Cardiac muscle cell (in vitro differentiated cells and primary cell): ENCODE data around the gene DNAJC16. TPM values are rescaled to one million over a fixed set of nuclear protein-coding genes. Genes with fewer than 3 reads are reported as not detected.

Experiments
- DNase-seq, 2 donors: peaks; one replicate each; pipeline versions ENCODE4 v3.0.0 to v3.0.0-alpha.2; 2010 to 2017; ENCODE audit warnings: low read depth in 1 of 2, low spot score in 1 of 2
- H3K27ac ChIP-seq: fragments of 200-600 bp; sonication (generic); 2 replicates; pipeline ENCODE4 v1.5.1; 2016
- H3K27me3 ChIP-seq: fragments of 200-600 bp; sonication (generic); 2 replicates; pipeline ENCODE4 v1.6.0; 2016; ENCODE audit warnings: control low read depth
- H3K36me3 ChIP-seq: fragments of 200-600 bp; sonication (generic); 2 replicates; pipeline ENCODE4 v1.5.1; 2016; ENCODE audit warnings: control low read depth
- H3K4me1 ChIP-seq: fragments of 200-600 bp; sonication (generic); 2 replicates; pipeline ENCODE4 v1.8.1; 2017; ENCODE audit warnings: low read depth, mild to moderate bottlenecking, mixed run types
- H3K4me3 ChIP-seq: fragments of 200-600 bp; sonication (generic); 2 replicates; pipeline ENCODE4 v1.5.1; 2016; ENCODE audit warnings: mild to moderate bottlenecking
- H3K9me3 ChIP-seq: fragments of 200-600 bp; sonication (generic); 2 replicates; pipeline ENCODE4 v1.5.1; 2017; ENCODE audit warnings: low read depth, mild to moderate bottlenecking, control low read depth
- polyA plus RNA-seq: library from polyadenylated mRNA; unstranded; fragments of >200 nt; fragmentation: Nextera tagmentation; extraction: Ambion mirVana; gene quantifications from 2 replicates; pipeline ENCODE4 v1.2.1, GENCODE V29; 2016
- total RNA-seq: library from RNA; depleted of rRNA; stranded (reverse); fragments of >200 nt; gene quantifications from 2 replicates; pipeline ENCODE4 v1.2.3, GENCODE V29; 2016
- TF ChIP-seq, protein P1 (sequence below): IDR thresholded peaks from 2 replicates; pipeline ENCODE4 v1.5.1; 2012; ENCODE audit warnings: low read depth, mild to moderate bottlenecking, low read length

DNAJC16 gene
- total and polyA plus RNA-seq, 2 experiments from 2014 or later, result 9.4 to 17.8 TPM

DNA sequence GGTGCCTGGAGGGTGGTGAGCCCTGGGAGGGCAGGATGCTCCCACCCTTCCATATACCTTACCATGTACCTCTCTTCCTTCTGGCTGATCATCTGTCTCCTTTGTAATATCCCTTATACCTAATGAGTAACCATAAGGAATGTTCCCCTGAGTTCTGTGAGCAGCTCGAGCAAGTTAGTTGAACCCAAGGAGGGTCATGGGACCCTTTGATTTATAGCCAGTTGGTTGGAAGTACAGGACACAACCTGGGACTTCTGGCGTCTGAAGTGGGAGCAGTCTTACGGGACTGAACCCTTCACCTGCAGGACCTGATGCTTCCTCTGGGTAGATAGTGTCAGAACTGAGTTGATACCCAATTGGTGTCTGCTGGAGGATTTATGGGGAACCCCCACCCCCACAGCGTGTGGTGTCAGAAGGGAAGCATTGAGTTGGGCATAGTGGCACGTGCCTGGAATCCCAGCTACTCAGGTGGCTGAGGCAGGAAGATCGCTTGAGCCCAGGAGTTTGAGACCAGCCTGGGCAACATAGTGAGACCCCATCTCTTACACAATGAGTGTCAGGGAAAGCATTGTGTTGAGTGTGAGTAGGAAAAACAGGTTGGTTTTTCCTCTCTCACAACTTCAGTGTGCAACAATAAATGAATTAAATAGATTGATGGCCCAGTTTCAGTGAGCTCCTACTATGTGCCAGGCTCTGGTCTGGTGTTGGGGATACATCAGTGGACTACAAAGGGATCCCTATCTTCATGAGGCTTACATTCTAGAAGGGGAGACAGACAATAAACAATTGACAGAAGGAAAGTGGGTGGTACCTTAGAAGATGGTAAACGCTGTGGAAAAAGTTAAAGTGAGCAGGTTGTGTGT is 16.0 kb downstream of the DNAJC16 start:
- DNase-seq, result no peak
- Histone ChIP-seq H3K4me3 (no peak overlapping the region), H3K27me3 (no peaks in the 10 kb centered on the region), H3K36me3 (peaks cover 46% of the 10 kb centered on the region), H3K9me3 (no peaks in the 10 kb centered on the region), H3K27ac (no peak overlapping the region), H3K4me1 (no peaks in the 10 kb centered on the region)
- TF ChIP-seq, protein P1, sequence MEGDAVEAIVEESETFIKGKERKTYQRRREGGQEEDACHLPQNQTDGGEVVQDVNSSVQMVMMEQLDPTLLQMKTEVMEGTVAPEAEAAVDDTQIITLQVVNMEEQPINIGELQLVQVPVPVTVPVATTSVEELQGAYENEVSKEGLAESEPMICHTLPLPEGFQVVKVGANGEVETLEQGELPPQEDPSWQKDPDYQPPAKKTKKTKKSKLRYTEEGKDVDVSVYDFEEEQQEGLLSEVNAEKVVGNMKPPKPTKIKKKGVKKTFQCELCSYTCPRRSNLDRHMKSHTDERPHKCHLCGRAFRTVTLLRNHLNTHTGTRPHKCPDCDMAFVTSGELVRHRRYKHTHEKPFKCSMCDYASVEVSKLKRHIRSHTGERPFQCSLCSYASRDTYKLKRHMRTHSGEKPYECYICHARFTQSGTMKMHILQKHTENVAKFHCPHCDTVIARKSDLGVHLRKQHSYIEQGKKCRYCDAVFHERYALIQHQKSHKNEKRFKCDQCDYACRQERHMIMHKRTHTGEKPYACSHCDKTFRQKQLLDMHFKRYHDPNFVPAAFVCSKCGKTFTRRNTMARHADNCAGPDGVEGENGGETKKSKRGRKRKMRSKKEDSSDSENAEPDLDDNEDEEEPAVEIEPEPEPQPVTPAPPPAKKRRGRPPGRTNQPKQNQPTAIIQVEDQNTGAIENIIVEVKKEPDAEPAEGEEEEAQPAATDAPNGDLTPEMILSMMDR, result no peak

DNA sequence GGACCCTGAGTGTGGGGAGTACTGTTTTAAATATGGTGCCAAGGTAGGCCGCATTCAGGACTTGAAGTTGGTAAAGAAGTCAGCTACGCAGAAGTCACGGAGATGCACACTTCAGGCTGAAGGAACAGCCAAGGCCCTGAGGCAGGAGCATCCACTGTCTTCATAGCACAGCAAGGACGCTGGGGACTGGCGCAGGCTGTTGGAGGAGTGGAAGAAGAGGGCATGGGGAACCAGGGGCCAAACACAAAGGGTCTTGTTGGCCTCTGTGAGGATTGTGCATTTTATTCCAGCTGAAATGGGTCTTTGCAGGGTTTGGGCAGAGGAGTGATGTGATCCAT is 16.6 kb downstream of the DNAJC16 start:
- H3K27me3 ChIP-seq, result no peaks in the 10 kb centered on the region
- TF ChIP-seq, protein P1, result no peak
- no peak overlapping the region for H3K4me3 ChIP-seq
- DNase-seq, result no peak
- H3K9me3 ChIP-seq, result no peaks in the 10 kb centered on the region
- no peaks in the 10 kb centered on the region for H3K4me1 ChIP-seq
- H3K36me3 ChIP-seq, result peaks cover 50% of the 10 kb centered on the region
- peak overlapping the region; percentile 51 for H3K27ac ChIP-seq

DNA sequence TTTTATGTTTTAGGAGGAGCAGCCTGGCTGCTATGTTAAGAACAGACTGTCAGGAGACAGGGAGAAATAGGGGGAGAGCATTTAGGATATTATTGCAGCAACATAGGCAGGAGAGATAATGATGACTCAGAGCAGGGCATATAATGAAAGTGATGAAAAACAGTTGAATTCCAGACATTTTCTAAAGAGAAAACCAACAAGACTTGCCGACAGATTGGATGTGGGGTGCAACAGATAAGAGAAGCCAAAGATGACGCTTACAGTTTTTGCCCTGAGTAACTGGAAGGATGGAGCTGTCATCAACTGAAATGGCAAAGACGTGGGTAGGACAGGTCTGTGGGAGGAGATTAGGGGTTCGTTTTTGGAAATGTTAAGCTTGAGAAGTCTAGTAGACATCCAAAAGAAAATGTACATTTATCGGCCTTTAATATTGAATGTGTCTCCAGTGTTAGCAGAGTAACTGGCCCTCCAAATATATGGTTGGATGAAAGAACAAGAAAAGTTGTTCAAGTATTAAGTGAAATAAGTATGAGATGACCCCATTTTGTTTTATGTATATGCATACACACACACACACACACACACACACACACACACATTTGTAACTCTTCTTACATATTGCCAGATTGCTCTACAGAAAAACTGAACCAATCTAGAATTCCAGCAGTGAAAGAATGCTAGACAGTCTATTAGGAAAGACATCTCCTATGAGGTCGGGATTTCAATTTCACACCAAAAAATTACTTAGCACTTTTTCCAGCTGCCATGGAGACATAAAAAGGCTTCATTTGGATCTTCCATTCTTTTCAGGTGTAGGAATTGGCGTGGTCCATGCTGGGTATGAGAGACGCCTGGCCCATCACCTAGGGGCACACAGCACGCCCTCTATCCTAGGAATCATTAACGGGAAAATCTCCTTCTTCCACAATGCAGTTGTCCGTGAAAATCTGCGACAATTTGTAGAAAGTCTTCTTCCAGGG is 17.2 kb downstream of the DNAJC16 start:
- Histone ChIP-seq H3K27me3 (no peaks in the 10 kb centered on the region), H3K9me3 (no peaks in the 10 kb centered on the region), H3K4me1 (no peaks in the 10 kb centered on the region), H3K36me3 (peaks cover 51% of the 10 kb centered on the region), H3K4me3 (no peak overlapping the region), H3K27ac (peak overlapping the region; percentile 51)
- peak in 1 of 2 donors; percentile 92 for DNase-seq
- TF ChIP-seq, protein P1, result no peak

DNA sequence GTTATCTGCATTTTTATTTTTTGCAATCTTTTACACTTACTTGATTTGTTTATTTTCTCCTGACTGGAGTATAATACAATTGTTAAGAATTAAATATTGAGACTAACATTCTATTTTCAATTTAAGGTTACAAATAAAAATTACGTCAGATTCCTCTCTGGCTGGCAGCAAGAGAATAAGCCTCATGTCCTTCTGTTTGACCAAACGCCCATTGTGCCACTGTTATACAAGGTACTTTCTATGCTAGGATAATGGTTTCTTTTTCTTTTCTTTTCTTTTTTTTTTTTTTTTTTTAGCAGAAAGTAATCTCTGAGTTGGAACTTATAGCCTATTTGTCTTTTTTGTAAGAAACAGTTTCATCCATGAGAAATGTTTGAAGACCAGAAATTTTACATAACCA is 20.0 kb downstream of the DNAJC16 start:
- no peak for DNase-seq
- Histone ChIP-seq H3K4me3 (no peak overlapping the region), H3K27me3 (no peaks in the 10 kb centered on the region), H3K4me1 (no peaks in the 10 kb centered on the region), H3K9me3 (no peaks in the 10 kb centered on the region), H3K27ac (no peak overlapping the region), H3K36me3 (peaks cover 43% of the 10 kb centered on the region)
- TF ChIP-seq, protein P1, result no peak

DNA sequence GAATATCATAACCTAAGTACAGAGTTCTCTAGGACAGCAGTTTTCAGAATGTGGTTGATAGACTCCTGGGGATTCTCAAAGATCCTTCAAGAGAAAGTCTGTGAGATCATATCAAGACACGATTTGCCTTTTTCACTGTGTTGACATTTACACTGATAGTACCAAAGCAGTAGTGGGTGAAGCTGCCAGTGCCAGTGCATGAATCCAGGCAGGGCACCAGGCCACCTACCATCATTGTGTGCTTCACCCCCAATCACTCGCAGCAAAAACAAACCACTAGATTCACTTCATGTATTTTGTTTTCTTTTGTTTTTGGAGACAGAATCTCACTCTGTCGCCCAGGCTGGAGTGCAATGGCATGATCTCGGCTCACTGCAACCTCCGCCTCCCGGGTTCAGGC is 23.9 kb downstream of the DNAJC16 start:
- Histone ChIP-seq H3K27ac (peak overlapping the region; percentile 51), H3K4me1 (no peaks in the 10 kb centered on the region), H3K27me3 (no peaks in the 10 kb centered on the region), H3K36me3 (peaks cover 30% of the 10 kb centered on the region), H3K9me3 (no peaks in the 10 kb centered on the region), H3K4me3 (no peak overlapping the region)
- TF ChIP-seq, protein P1, result no peak
- no peak for DNase-seq
